Measurements from ENCODE around the gene MAGI3.
"Not testable (repeated sequence)": the region's sequence is repeated elsewhere in the genome, so short reads cannot be mapped to it uniquely, and the experiment has no call there.

Gene MAGI3

DNA sequence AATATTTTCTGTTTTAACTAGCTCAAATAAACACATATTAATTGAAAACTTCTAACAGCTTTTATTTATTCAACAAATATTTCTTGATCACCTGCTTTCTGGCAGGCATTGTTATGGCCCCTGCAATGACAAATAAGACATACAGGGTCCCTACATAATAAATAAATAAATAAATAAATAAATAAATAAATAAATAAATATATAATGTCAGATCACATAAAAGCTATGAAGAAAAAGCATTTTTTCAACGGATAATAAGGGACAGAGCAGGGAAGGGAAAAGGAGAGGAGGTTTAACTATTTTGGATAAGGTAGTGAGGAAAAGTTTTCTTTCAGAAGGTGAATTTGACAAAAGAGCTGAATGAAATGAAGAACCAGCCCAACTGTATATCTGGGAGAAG lies 115.0 kb downstream of the MAGI3 start:
- H3K27ac ChIP-seq = no peak overlapping the region
- H3K4me3 ChIP-seq = no peak overlapping the region

DNA sequence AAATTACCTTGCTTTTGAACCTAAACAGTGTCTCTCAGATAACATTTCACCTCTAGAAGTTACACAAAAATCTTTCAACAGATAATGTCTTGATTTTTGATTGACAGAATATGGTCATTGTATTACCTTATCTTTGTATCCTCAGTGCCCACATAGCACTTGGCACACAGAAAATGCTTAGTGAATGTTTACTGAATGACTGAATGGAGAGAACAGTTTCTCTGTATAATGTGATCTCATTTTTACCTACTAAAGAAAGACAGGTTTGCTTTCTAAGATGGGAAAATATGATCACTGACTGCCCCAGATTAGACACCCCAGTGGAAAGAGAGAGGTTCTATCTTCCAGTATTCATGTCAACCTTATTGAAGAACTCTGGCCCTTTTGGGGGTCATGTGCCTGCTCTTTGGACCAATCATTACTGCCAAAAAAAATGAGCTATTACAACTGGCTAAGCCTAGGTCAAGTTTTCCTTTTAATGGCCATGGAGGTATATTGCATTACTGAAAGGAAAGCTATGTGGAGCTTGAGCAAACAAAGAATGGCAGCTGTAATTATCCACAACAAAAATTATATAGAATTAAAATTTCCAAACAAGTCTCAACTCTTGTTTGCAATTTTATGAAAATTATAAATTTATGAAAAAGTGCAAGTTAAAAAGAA lies 117.4 kb downstream of the MAGI3 start:
- Histone ChIP-seq H3K4me3 (no peak overlapping the region), H3K27ac (no peak overlapping the region)

DNA sequence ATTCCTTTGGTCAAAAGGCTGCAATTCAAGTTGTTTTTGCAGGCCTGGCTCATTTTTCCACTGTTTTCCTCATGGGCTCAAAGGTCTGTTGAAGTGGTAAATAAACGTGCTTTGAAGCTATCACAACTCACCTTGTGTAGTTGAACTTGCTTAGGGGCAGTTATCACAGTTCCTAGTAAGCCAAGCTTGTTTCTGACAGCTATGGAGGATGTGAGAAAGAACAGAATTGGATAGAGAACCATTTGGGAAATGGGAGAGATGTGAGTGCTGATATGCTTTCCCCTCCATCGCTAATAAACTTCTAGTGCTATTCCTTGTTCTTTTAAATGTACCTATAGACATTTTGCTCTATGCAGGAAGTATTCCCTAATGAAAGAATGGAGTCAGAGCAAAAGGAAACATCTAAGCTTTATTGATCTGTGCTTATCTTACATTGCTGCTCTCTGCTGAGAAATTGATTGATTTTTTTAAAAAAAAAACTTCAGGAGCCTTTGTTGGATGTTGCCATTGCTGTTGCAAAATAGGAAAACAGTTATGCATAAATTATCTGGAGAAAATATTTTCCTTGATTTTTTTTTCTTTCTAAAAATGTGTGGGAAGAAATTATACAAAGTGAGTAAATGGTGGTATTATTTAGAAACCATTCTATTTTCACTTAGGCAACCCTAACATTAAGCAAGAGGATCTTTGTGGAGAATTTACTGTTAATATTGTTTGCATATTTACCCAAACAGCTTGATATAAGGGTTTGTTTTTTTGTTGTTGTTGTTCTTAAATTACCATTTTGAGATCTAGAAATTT lies 118.2 kb downstream of the MAGI3 start:
- H3K4me3 ChIP-seq = no peak overlapping the region
- H3K27ac ChIP-seq = no peak overlapping the region

DNA sequence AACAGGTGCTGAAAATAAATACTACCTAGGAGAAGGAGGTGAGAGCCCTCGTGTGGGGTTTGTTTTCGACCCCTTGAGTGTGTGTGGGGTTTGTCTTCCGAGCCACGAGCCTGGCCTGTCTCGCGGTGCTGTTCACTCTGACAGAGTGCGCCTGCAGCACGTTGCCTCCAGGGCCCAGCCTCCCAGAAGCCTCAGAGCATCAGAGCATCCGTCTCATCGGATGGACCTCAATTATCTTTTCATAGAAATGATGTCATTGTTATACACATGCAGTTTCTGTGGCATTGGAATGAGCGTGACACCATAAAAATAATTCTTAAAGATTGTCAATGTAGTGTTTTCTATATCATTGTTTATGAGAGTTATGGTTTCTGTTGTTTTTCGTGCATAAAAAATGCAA lies 119.5 kb downstream of the MAGI3 start:
- H3K27ac ChIP-seq = not testable (repeated sequence)

GRCh38 chr1:113511269-113511668 lies 121.0 kb downstream of the MAGI3 start:
- no peak overlapping the region for H3K27ac ChIP-seq
- no peak overlapping the region for H3K4me3 ChIP-seq

More for the DNA sequence above, 119.5 kb downstream of the MAGI3 start:
- H3K4me3 ChIP-seq = not testable (repeated sequence)

GRCh38 chr1:113515498-113515897 lies 125.2 kb downstream of the MAGI3 start:
- Histone ChIP-seq H3K27ac (no peak overlapping the region), H3K4me3 (no peak overlapping the region)

DNA sequence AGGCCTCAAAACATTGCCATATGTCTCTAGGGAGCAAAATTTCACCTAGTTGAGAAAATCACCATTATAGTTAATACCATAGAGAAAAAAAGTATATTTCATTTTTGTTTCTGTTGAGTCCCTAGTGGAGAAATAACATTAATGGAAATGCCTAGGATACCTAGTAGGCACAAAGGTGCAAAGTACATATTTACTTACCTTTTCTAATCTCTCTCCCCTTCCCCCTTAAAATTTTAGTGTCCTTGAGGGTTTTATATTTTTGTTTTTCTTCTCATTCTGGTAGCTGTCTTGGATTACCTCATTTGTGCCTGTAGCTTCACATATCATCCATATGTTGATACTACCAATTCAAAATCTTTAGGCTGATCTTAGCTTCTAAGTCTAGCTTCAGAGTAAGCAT lies 127.0 kb downstream of the MAGI3 start:
- H3K4me3 ChIP-seq = no peak overlapping the region
- no peak overlapping the region for H3K27ac ChIP-seq

GRCh38 chr1:113517983-113518382 lies 127.7 kb downstream of the MAGI3 start:
- H3K27ac ChIP-seq = no peak overlapping the region

GRCh38 chr1:113519556-113519955 lies 129.2 kb downstream of the MAGI3 start:
- Histone ChIP-seq H3K4me3 (no peak overlapping the region), H3K27ac (peak overlapping the region in 1 of 21 experiments; percentile 25)

More at GRCh38 chr1:113517983-113518382, 127.7 kb downstream of the MAGI3 start:
- no peak overlapping the region for H3K4me3 ChIP-seq

GRCh38 chr1:113530021-113530420 lies 139.7 kb downstream of the MAGI3 start:
- Histone ChIP-seq H3K27ac (no peak overlapping the region), H3K4me3 (no peak overlapping the region)

DNA sequence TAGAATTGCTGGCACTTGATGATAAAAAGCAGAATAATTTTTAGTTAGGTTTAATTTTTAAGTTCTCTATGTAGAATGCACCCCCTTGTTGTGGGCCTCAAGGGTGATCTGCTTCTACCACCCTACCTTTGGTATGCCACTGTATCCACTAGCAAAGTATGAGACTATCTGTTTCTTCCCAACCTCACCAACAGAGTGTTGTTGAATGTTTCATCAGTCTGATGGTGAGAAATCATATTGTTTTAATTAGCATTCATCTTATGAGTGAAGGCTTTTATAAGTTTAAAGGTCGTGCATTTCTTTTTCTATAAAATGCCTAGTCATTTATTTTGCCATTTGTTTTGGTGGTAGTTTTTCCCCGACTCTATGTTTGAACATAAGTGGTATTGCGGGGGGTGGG lies 141.0 kb downstream of the MAGI3 start:
- H3K4me3 ChIP-seq = no peak overlapping the region
- no peak overlapping the region for H3K27ac ChIP-seq

- Histone ChIP-seq H3K27ac (no peak overlapping the region), H3K4me3 (no peak overlapping the region)
These were observed 142.7 kb downstream of the MAGI3 start for GRCh38 chr1:113533061-113533460.

DNA sequence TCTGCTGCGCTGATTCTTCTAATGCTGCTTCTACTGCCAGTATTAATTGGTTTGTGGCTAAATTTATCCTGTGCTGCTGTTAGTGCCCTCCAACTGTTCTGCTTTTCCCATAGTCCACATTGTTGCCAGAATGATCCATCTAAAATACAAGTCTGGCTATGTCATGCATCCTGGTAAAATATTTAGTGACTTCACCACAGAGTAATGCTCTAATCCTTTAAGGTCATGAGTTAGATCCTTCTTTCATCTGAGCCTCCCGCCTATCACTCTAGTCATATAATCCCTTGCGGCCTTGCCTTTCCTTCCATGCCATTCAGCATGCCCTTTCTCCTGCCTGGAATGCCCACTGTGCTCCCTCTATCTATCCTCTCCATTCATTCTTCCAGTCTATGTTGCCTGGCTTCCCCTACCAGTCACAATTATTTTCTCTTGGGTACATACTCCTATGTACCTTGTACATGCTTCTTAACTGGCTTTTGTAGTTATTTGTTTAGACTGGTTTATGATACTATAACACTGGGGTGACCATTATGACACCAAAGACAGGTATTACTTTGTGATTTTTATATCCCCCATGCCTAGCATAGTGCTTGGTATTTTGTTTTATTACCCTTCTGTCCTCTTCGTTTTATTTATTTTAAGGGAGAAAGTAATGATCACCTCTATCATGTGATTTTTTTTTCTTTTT lies 144.0 kb downstream of the MAGI3 start:
- H3K27ac ChIP-seq = peak overlapping the region in 1 of 21 experiments; percentile 50
- H3K4me3 ChIP-seq = no peak overlapping the region

DNA sequence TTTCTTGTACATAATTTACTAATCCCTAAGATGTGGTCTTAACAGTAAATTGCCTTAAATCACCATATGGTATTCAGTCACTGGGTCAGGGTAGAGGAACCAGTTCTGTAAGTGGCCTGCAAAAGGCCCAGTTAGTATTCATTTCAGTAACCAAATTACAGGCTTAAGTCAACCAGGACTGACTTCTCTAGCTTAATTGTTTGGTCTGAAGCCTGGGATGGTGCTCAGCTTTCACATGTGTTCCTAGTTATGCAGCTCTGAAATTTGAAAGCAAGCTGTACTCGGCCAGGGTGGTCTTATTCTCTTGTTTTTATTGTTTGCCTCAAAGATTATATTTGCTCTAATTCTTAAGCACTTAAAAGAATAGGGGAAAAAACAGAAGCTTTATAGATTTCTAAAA lies 144.6 kb downstream of the MAGI3 start:
- no peak overlapping the region for H3K4me3 ChIP-seq
- peak overlapping the region in 1 of 21 experiments; percentile 50 for H3K27ac ChIP-seq

DNA sequence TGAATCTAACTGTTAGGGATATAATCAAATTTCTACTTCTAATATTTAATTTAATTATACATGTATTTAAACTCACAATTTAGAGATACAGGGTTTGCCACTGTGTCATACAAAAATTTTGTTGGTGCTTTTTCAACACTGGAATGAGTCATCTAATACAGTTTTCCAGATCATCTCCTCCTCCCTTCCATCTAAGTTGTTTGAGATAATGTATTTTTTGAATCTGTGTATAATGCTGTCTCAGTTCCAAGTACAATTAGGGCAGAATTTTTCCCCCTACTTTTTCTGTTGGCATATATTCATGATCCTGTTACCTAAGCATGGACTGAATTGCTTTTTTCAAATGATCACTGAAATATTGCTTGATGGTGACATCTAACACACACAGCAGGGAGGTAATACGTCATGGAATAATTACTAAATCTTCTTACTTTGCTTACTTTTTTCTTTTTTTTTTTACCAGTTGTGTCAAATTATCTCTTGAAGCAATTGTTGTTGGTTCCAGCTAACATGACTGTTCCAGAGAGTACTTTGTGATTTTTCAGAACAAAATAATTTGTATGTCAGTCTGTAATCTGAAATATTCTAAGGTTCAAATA lies 146.0 kb downstream of the MAGI3 start:
- H3K27ac ChIP-seq = no peak overlapping the region
- H3K4me3 ChIP-seq = no peak overlapping the region

DNA sequence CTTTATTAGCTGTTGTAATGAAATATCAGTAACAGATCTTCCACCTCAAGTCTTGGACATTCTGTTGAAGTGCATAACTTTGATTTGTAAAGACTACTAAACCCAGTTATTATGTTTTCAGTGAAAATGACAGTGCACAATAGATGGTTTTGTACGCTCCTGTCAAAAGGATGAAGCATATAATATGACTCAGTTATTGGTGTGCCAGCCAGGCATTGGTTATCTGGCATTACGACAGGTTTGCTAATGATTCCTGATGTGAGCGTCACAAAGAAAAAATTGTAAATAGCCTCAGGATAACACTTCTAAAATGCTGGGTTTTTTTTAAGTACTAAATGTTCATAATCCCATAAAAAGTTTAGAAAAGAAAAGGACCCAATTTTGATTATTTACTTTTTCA lies 147.9 kb downstream of the MAGI3 start:
- Histone ChIP-seq H3K4me3 (no peak overlapping the region), H3K27ac (no peak overlapping the region)

DNA sequence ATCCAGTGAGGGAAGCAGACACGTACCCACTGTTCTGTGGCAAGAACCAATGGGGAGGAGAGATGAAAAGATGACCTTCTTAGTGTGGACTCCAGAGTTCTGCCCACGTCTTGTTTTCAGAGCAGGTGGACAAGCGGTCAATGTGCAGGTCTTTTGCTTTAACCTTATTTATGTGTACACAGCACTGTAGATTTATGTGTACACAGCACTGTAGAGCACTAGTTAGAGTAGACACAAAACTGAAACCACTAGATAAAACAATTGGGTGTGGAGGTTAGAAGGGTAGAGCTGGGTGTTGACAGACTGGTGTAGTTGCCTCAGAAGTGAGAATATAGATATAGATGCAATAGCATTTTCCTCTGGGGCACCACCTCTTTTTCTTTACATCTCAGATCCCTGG lies 150.0 kb downstream of the MAGI3 start:
- Histone ChIP-seq H3K4me3 (no peak overlapping the region), H3K27ac (no peak overlapping the region)

GRCh38 chr1:113541106-113541505 lies 150.8 kb downstream of the MAGI3 start:
- H3K27ac ChIP-seq = peak overlapping the region in 2 of 21 experiments; percentile 35 to 63
- H3K4me3 ChIP-seq = no peak overlapping the region

GRCh38 chr1:113542221-113542701 lies 151.9 kb downstream of the MAGI3 start:
- Histone ChIP-seq H3K4me3 (no peak overlapping the region), H3K27ac (peak overlapping the region in 11 of 21 experiments; percentile 4 to 63 (median 45))

GRCh38 chr1:113543110-113543509 lies 152.8 kb downstream of the MAGI3 start:
- Histone ChIP-seq H3K4me3 (no peak overlapping the region), H3K27ac (peak overlapping the region in 2 of 21 experiments; percentile 52)

All from skin epidermis (tissue), 12 donors.